HL-60 (cell line): ENCODE results near the gene DPP10.

Experiments
- CTCF ChIP-seq: IDR thresholded peaks from one replicate; pipeline ENCODE4 v1.5.1; 2011; ENCODE audit warnings: low read length, control low read depth, inconsistent platforms; ENCODE audit not compliant: insufficient read depth
- POLR2AphosphoS5 ChIP-seq: IDR thresholded peaks from 2 replicates; pipeline ENCODE4 v1.6.1; 2012; ENCODE audit warnings: low read depth

- TF ChIP-seq CTCF (no peak), POLR2AphosphoS5 (no peak)
Measured at GRCh38 chr2:115163572-115163971, 721.1 kb downstream of the DPP10 start.
